Testis (tissue), 3 donors: ENCODE data around the gene SLCO1B1. TPM values are rescaled to one million over a fixed set of nuclear protein-coding genes. Genes with fewer than 3 reads are reported as not detected.

ENCODE experiments used
- DNase-seq: peaks from one replicate; pipeline ENCODE4 v3.0.0-alpha.2; 2019
- H3K27ac ChIP-seq, 2 donors: fragments of 200-600 bp; sonication (generic); one replicate each; pipeline ENCODE4 v1.5.1; 2019
- H3K27me3 ChIP-seq: fragments of 200-600 bp; sonication (generic); one replicate; pipeline ENCODE4 v1.5.1; 2019
- H3K36me3 ChIP-seq: fragments of 200-600 bp; sonication (generic); one replicate; pipeline ENCODE4 v1.5.1; 2017; ENCODE audit warnings: low read depth; ENCODE audit errors: missing control alignments
- H3K4me1 ChIP-seq: fragments of 200-600 bp; sonication (generic); one replicate; pipeline ENCODE4 v1.5.1; 2019
- H3K4me3 ChIP-seq, 2 donors: fragments of 200-600 bp; sonication (generic); one replicate each; pipeline ENCODE4 v1.5.1; 2017 to 2019
- H3K9me3 ChIP-seq: fragments of 200-600 bp; sonication (generic); one replicate; pipeline ENCODE4 v1.5.1; 2017
- CTCF ChIP-seq, 3 experiments: fragments of 450-650 bp in 2 of 3; fragments of 200-600 bp in 1 of 3; sonication (generic) in 1 of 3; IDR thresholded peaks; one replicate each; pipeline ENCODE4 v1.5.1; 2016 to 2019; ENCODE audit warnings: antibody characterized with exemption in 3 of 3, mild to moderate bottlenecking in 2 of 3, moderate library complexity in 1 of 3
- POLR2A ChIP-seq: fragments of 450-650 bp; IDR thresholded peaks from one replicate; pipeline ENCODE4 v1.6.1; 2017; ENCODE audit warnings: antibody characterized with exemption, mild to moderate bottlenecking, moderate library complexity
- WGBS, 2 donors: methylation state at CpG; one replicate each; pipeline ENCODE4 v1.1.5; 2018; 5-methylcytosine and 5-hydroxymethylcytosine counted together
- intact Hi-C: fragments of 100-400 bp; cut with DNase I; formaldehyde crosslinking; loops from one replicate; pipeline ENCODE4 v1.15.1; 2023; ENCODE audit warnings: low total_unique reads
- polyA plus RNA-seq: library from polyadenylated mRNA; stranded (reverse); fragments of 350-450 nt; fragmentation: Illumina TruSeq; extraction: RNeasy Lipid Tissue Mini Kit (QIAGEN cat#74804); gene quantifications from one replicate; pipeline ENCODE4 v1.2.3, GENCODE V29; 2014; ENCODE audit warnings: low read depth, low replicate concordance; ENCODE audit not compliant: insufficient read depth
- total RNA-seq, 2 donors: library from RNA; depleted of rRNA; stranded (reverse); fragments of >200 nt; gene quantifications; one replicate each; pipeline ENCODE4 v1.2.3, GENCODE V29; 2016

Gene SLCO1B1
- total and polyA plus RNA-seq, 3 donors from 2014 or later: 0.24 to 0.37 TPM; not detected in 1

- Histone ChIP-seq H3K36me3 (no peaks in the 10 kb centered on the region), H3K4me3 (no peak overlapping the region), H3K9me3 (no peaks in the 10 kb centered on the region), H3K27me3 (no peaks in the 10 kb centered on the region), H3K27ac (no peak overlapping the region), H3K4me1 (no peaks in the 10 kb centered on the region)
- TF ChIP-seq CTCF (IDR thresholded peaks at IDR 0.05): no peak
- TF ChIP-seq POLR2A: no peak
- DNase-seq: no peak
- intact Hi-C loops: no loop called here
- 85 to 88% methylated on average over 5 of the region's 5 CpGs for WGBS, 2 donors
These were observed 103.4 kb downstream of the SLCO1B1 start for GRCh38 chr12:21234395-21234794.

- intact Hi-C loops: no loop called here
- no peaks in the 10 kb centered on the region for H3K9me3 ChIP-seq
- H3K27ac ChIP-seq: no peak overlapping the region
- H3K27me3 ChIP-seq: no peaks in the 10 kb centered on the region
- TF ChIP-seq POLR2A (no peak), CTCF (IDR thresholded peaks at IDR 0.05) (no peak)
- WGBS, 2 donors: 71 to 73% methylated on average over 4 of the region's 4 CpGs
- no peaks in the 10 kb centered on the region for H3K36me3 ChIP-seq
- DNase-seq: no peak
- H3K4me3 ChIP-seq: no peak overlapping the region
- no peaks in the 10 kb centered on the region for H3K4me1 ChIP-seq
These were observed 108.9 kb downstream of the SLCO1B1 start for GRCh38 chr12:21239866-21240265.

- WGBS, 2 donors: 65 to 77% methylated on average over 1 of the region's 1 CpG
- Histone ChIP-seq H3K4me3 (no peak overlapping the region), H3K27me3 (no peaks in the 10 kb centered on the region), H3K9me3 (no peaks in the 10 kb centered on the region), H3K36me3 (no peaks in the 10 kb centered on the region), H3K4me1 (no peaks in the 10 kb centered on the region), H3K27ac (no peak overlapping the region)
- TF ChIP-seq CTCF (IDR thresholded peaks at IDR 0.05): no peak
- no peak for TF ChIP-seq POLR2A
- no peak for DNase-seq
- intact Hi-C loops: no loop called here
These were observed 117.7 kb downstream of the SLCO1B1 start for GRCh38 chr12:21248679-21249078.

- TF ChIP-seq CTCF (IDR thresholded peaks at IDR 0.05) (no peak), POLR2A (no peak)
- no peaks in the 10 kb centered on the region for H3K36me3 ChIP-seq
- no peaks in the 10 kb centered on the region for H3K27me3 ChIP-seq
- H3K27ac ChIP-seq: no peak overlapping the region
- no peaks in the 10 kb centered on the region for H3K9me3 ChIP-seq
- intact Hi-C loops: no loop called here
- WGBS, 2 donors: 76 to 78% methylated on average over 5 of the region's 5 CpGs
- no peak overlapping the region for H3K4me3 ChIP-seq
- DNase-seq: no peak
- no peaks in the 10 kb centered on the region for H3K4me1 ChIP-seq
These were observed 121.1 kb downstream of the SLCO1B1 start for GRCh38 chr12:21252070-21252469.

GRCh38 chr12:21257172-21257571 lies 126.2 kb downstream of the SLCO1B1 start:
- intact Hi-C loops: no loop called here
- Histone ChIP-seq H3K4me1 (no peaks in the 10 kb centered on the region), H3K36me3 (no peaks in the 10 kb centered on the region), H3K27ac (no peak overlapping the region), H3K27me3 (no peaks in the 10 kb centered on the region), H3K4me3 (no peak overlapping the region), H3K9me3 (no peaks in the 10 kb centered on the region)
- no peak for TF ChIP-seq CTCF (IDR thresholded peaks at IDR 0.05)
- no peak for TF ChIP-seq POLR2A
- WGBS, 2 donors: 89 to 91% methylated on average over 3 of the region's 3 CpGs
- DNase-seq: no peak
